OCI-LY3 (cell line): ENCODE data around the gene LRCH1.

Experiments used
- EZH2phosphoT487 ChIP-seq: fragments of 200-600 bp; shearing (Covaris generic); IDR thresholded peaks from 2 replicates; pipeline ENCODE4 v1.6.1; 2018; ENCODE audit warnings: antibody characterized with exemption, mixed run types, low read depth
- TF ChIP-seq, protein P1 (sequence below): fragments of 200-600, 300-600 bp; sonication (generic); IDR thresholded peaks from 2 replicates; pipeline ENCODE4 v1.5.1; 2014; ENCODE audit warnings: antibody characterized with exemption, low read length, low read depth

GRCh38 chr13:46761174-46761573 is 208.2 kb downstream of the LRCH1 start:
- TF ChIP-seq, protein P1, sequence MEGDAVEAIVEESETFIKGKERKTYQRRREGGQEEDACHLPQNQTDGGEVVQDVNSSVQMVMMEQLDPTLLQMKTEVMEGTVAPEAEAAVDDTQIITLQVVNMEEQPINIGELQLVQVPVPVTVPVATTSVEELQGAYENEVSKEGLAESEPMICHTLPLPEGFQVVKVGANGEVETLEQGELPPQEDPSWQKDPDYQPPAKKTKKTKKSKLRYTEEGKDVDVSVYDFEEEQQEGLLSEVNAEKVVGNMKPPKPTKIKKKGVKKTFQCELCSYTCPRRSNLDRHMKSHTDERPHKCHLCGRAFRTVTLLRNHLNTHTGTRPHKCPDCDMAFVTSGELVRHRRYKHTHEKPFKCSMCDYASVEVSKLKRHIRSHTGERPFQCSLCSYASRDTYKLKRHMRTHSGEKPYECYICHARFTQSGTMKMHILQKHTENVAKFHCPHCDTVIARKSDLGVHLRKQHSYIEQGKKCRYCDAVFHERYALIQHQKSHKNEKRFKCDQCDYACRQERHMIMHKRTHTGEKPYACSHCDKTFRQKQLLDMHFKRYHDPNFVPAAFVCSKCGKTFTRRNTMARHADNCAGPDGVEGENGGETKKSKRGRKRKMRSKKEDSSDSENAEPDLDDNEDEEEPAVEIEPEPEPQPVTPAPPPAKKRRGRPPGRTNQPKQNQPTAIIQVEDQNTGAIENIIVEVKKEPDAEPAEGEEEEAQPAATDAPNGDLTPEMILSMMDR, result no peak
- TF ChIP-seq EZH2phosphoT487, result no peak
